Hematopoietic multipotent progenitor cell treated with erythropoietin and hydrocortisone succinate and interleukin-3 and kit ligand, for 6 days (in vitro differentiated cells): Measurements from ENCODE around the gene CAMK2N1.
A peak's percentile ranks its signal among the peaks of the same experiment; 100 is the strongest.

Experiments
- DNase-seq: peaks from one replicate; pipeline ENCODE4 v3.0.0-alpha.2; 2015

Gene CAMK2N1

DNA sequence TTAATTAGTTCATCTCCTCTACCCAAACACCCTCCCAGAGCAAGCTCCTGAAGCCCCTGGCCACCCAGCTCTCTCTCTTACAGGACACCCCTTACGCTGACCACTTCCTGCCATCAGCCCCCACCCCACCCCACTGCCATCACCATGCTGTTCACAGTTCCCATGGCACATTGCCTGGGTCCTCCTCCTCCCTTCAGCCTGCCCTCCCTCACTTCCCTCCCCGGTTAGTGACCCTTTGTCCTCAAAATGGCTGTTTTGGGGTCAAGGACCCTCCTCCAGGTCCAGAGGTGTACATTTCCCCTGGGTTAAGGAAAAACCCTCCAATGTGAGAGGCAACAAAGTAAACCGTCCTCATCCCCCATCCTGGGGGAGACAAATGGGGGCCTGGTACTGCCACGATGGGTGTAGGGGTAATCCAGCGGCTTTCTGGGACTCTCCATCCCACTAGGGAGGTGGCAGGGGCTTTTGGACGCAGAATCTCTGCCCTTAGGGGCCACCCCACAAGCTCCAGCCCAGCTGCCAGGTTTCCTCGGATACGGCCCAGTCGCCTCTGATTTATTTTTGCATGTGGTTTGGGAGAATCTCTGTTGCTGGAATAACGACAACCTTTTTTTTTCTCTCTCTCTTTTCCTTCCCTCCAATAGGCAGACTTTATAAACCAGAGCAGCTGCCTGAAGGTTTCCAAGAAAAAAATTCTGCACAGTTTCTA lies 8.5 kb downstream of the CAMK2N1 start:
- no peak for DNase-seq

DNA sequence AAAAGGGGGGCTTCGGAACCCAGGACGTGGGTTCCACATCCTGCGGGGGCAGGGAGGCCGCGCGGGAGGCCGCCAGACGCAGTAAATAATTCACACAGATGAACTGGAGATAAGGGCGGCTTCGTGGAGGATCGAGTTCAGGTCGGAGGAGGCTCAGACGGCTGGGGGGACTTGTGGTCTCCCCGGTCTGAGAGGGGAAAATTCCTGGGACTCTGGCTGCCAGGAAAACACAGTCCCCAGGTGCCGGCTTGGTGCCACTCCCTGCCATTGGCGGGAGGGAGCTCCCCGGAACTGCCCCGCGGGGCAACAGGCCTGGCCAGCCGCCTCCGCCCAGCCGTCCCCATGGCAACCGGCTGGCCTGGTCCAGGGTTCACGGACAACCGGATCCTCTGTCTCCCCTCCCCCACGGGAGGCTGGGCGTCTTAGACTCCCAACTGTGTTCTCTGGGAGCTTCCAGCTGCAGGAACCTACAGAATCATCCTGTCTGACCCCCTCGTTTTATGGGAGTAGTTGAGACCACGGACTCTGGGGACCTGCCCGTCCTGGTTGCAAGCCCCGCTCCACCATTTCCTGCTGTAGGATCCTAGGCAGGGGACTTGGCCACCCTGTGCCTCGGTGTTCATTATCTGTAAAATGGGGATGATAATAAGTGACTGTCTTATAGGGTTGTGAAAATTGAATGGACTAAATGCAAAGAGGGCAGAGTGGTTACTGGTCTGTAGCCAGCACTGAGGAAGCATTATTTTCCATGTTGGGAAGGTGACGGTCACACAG lies 9.6 kb downstream of the CAMK2N1 start:
- no peak for DNase-seq

DNA sequence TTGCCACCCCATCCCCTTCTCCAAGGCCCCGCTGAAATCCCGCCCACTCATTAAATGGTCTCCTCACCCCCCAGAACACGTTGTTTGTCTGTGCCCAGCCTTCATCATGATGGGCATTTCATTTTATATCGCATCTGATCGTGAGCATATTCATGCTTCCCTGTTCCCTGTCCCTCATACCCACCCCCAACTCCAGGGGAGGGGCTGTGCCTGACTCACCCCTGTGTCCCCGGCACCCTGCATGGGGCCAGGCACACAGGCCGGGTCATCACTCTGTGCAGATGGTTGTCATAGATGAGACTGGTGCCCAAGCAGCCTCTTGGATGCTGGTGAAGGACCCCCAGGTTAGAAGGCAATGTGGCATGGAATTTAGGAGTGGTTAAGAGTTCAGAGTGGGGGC lies 11.0 kb downstream of the CAMK2N1 start:
- no peak for DNase-seq

DNA sequence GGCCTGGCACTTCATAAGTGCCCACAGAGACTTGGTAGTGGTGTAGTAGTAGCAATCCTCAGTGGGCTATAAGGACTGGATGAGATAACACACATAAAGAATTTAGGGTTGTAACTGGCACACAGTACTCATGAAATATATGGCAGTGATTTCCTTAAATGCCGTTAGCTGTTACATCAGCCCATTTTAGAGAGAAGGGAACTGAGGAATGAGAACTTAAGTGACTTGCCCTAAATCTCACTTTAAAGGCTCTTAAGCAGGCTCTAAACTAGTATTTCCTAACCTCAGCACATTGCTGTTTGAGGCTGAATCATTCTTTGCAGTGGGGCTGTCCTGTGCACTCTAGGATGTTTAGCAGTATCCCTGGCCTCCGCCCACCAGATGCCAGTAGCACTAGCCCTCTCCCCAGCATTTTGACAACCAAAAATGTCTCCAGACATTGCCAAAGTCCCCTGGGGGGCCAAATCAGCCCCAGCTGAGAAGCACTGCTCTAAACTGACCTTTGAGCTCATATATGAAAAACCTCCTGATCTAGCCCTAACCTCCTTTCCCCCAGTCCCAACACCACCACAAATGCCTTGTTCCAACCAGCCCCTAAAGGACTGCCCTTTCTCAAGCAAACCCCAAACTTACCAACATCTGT lies 11.6 kb downstream of the CAMK2N1 start:
- no peak for DNase-seq

DNA sequence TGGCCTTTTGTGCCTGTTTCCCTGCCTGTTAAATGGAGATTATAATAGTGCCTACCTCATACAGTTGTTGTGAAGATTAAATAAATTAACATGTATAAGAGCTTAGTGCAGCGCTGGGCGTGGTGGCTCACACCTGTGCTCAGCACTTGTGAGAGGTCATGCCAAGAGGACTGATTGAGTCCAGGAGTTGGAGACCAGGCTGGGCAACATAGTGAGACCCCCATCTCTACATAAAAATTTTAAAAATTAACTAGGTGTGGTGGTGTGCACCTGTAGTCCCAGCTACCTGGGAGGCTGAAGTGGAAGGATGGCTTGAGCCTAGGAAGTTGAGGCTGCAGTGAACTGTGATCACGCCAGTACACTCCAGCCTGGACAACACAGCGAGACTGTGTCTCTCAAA lies 12.1 kb downstream of the CAMK2N1 start:
- no peak for DNase-seq

DNA sequence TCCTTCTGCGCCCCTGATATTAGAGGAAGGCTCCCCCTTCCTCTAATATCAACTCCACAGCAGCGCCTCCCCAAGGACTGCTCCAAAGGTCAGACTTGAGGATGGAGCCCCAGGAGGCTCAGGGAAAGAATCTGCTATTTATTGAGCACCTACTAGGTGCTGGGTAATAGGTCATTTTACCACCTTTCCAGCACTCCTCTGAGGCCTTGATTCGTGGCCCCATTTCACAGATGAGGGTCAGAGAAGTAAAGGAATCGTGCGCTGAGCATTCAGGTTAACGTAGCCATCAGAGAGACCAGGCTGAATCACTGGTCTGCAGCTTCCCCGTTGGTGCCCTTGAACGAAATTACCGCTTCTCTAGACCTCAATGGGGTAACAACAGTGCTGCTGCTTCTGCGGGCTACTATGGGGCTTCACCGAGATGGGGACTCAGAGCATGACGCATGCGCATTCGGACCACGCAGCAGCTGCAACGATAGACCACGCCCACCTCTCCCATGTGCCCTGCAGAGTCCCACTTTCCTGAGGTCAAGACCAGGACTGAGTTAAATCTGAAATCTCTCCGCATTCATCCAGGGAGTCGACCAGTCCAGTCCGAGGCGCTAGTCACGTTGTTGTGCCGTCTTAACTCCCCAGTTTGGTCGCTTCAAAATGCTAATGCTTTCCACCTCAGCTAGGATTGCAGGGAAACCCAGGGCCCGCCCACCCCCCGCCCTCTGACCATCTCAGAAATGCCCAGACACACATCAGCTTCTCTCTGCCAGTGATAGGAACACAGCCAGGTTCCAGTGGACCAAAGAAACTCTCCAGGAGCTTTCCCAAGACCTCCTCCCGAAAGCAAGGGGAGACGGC lies 12.9 kb downstream of the CAMK2N1 start:
- DNase-seq: peak; percentile 64

DNA sequence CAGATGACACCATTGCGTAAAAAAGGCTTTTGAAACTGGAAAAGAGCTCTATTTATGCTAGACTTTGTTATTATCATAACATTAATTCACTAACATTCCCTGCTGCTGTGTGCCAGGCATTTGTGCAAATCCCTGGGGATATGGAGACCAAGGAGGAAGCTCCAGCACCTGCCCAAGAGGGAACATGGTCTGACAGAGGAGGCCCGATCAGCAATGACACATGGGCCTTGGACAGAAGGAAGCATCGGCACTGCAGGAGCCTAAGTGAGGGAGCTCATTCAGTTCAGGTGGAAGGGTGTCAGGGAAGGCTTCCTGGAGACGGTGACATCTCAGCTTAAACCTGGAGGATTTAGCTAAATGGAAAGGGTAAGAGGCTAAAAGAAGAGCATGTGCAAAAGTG lies 13.9 kb downstream of the CAMK2N1 start:
- DNase-seq: no peak

DNA sequence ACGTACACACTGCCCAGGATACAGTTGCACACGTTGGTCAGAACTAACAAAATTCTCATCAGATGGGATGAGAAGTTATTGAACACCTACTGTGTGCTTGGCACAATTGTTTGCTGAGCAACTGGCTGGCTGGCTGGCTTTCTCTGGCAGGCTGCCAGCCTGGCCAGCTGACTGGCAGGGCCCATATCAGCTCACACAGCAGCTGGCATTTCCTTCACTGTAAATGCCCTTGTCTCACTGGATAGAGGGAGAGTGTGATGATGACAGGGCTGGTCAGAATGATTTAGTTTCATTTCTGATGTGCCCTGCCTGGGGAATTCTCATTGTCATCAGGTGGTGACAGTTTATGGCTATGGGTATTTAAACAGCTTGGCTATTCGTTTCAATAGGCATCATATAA lies 15.8 kb downstream of the CAMK2N1 start:
- peak; percentile 26 for DNase-seq

DNA sequence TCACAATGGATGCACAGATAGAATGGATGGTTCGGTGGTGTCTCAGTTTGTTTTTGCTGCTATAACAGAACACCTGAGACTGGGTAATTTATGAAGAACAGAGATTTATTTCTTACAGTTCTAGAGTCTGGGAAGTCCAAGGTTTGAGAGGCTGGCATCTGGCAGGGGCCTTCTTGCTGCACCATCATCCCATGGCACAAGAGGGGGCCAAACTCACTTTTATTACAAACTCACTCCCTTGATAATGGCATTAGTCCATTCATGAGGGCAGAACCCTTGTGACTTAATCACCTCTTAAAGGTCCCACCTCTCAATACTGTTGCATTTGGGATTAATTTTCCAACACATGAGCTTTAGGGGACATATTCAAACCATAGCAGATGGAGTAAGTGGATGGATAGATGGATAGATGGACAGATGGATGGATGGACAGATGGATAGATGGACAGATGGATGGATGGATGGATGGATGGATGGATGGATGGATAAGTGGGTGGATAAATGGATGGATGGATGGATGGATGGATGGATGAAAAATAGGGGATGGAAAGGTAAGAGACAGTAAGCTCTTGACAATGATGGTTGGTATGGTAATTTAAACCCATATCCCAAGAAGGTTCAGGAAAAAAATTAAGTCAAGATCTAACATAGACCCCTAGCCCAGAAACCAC lies 16.5 kb downstream of the CAMK2N1 start:
- no peak for DNase-seq

DNA sequence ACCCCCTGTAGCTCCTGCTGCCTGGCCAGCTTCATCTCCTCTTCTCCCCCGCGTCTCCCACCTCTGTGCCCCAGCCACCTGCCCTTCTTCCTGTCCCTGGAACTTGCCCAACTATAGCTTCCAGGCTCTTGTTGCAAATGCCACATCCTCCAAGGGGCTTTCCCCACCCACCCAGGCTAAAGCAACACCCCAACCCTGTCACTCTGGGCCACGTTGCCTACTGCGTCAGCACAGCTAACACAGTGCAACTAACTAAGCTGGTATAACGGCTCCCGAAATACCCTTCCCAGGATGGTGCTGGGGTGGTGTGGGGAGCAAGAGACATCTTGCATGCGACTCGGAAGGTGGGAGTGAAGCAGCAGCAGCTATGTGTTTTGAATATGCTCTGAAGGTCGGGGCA lies 19.7 kb downstream of the CAMK2N1 start:
- no peak for DNase-seq

DNA sequence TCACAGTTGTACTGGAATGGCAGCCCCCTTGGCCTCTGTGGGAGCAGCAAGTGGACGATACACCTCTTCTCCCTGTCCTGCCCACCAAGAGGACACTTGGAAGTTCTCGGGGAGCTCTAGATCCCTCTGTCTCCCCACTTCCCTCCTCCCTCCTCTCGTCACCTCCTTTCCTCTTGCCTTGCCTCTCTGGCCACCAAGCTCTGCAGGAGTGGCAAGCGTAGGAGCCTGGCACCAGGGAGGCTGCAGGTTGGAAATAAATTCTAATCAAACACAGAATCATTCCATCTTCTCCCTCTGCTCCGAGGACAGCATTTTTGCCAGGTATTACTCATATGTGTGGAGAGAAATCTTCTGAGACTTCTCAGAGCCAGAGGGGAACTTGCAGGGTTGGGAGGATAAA lies 20.8 kb downstream of the CAMK2N1 start:
- DNase-seq: no peak

DNA sequence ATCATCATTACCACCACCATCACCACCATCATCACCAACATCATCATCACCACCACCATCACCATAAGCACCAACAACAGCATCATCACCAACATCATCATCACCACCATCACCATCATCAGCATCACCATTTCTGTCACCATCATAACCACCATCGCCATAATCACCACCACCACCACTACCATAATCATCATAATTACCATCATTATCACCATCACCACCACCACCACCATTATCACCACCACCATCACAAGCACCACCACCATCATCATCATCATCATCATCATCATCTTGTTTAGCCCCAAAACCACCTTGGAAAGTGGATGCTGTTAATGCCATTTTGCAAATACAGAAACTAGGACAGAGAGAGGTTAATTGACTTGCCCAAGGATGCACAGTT lies 22.5 kb downstream of the CAMK2N1 start:
- DNase-seq: no peak

DNA sequence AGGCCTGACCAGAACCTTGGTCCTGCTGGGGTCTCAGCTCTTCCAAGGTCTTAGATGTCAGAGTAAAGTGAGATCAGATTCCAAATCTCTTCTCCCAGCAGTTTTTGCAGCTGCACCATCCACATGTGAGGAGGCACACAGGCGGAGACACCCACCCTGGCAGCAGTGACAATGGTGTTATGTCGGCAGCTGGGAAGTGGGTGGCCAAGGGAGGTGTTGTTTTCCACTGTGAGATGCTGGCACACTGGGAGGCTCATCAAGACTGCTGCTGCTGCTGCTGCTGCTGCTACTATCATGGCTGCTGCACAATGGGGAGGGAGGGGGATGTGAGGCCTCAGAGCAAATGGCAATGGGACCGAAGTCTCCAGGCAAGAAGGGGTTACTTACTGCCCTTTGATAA lies 23.6 kb downstream of the CAMK2N1 start:
- DNase-seq: no peak

DNA sequence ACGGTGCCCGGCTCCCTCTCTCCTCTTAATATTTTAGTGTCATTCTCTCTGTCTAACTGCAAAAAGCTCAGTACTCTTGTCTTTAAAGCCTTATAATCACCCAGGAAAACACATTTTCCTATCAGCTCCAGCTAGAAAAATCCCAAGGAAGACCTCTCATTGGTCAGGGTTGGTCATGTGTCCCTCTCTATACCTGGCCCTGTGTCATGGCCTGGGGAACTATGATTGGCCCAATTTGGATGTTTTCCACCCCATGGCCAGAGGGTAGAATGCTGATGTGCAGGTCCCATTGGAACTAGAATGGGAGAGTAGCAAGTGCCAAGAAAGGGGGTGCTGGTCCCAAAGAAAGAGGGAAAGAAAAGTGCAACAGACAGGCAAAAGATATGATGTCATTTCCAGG lies 27.3 kb downstream of the CAMK2N1 start:
- no peak for DNase-seq

DNA sequence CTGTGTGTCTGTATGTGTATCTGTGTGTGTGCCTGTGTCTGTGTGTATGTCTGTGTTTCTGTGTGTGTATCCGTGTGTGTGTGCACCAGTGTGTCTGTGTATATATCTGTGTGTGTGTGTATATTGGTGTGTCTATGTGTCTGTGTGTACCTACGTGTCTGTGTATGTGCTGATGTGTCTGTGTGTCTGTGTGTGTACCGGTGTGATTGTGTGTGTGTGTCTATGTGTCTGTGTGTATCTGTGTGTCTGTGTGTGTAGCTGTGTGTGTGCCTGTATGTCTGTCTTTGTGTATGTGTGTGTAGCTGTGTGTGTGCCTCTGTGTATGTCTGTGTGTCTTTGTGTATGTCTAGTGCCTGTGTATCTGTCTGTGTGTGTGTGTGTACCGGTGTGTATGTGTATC lies 32.0 kb downstream of the CAMK2N1 start:
- no peak for DNase-seq

DNA sequence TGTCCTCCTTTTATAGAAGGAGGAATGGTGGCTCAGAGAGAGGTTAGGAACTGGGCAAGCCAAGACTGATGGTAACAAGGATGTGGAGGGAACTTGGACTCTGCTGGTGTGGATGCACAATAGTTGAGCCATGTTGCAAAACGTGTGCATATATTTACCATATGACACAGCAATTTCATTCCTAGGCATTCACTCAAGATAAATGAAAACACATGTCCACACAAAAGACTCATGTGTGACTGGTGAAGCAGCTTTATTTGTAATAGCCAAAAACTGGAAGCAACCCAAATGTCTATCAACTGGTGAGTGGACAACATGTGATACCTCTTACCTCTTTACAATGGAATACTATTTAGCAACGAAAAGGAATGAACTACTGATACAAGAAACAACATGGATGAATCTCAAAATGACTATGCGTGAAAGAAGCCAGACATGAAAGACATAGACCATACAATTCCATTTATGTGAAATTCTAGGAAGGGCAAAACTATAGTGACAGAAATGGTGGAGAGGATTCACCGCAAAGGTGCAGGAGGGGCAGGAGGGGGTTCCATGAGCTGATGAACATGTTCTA lies 36.2 kb downstream of the CAMK2N1 start:
- no peak for DNase-seq

DNA sequence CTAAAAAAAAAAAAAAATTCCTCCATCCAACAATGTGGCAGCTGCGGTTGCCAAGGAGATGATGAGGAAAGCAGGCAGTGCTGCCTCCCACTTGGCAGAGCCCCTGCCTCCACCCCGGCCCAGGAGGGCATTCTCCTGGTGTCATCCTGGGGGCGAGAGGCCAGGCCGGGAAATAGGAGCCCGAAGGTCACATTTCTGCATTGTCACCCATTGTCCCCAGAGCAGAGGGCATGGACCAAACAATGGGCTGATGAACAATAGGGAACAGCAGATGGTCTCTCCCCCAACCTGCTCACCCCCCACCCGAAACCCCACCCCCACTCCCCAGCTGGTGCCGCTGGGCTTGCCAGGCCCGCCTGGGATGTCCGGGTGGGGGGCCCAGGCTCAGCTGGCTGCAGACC lies 37.3 kb downstream of the CAMK2N1 start:
- no peak for DNase-seq

DNA sequence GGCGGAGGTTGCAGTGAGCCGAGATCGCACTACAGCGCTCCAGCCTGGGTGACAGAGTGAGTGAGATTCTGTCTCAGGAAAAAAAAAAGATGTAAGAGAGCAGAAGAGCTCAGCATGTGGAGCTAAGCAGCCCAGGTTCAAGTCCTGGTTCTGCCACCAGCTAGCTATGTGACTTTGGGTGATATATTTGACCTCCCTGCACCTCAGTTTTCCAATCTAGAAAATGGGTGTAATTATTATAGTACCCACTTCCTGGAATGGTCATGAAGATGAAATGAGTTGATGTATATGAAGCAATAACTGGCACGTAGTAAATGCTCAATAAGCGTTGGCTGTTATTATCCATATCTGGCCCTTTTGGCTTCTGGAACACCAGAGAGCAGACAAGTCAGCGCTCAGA lies 38.2 kb downstream of the CAMK2N1 start:
- no peak for DNase-seq

DNA sequence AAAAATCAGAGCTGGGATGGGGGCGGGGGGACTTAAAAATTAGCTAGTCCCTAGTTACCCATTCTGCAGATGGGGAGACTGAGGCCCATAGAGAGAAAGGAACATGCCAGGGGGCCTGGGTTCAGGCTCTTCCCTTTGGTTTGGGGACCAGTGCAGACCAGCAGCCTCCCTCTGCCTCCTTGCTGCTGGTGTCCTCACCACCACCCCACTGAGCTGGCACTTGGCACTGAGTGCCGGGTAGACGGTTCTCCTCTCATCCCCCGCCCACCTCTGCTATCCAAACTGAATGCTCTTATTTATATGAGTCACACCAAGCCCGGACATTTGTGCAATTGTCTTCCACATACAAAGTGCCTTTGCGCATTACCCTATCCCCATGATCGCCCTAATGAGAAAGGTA lies 39.2 kb downstream of the CAMK2N1 start:
- DNase-seq: no peak

DNA sequence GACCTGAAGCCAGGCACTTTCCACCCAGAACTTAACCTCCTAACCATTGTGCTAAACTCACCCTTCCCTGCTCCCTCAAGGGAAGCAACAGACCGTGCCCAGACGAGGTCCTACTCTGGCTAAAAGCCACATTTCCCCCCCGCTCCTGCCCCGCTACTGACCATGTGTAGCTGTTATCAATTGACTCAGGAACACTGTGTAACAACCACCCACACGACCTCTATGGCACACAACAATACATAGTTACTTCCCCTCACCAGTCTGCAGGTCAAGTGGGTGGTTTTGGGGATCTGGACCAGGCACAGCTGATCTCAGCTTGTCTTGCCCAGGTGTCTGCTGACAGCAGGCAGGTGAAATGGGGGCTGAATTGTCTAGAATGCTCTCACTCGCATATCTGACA lies 40.1 kb downstream of the CAMK2N1 start:
- no peak for DNase-seq

DNA sequence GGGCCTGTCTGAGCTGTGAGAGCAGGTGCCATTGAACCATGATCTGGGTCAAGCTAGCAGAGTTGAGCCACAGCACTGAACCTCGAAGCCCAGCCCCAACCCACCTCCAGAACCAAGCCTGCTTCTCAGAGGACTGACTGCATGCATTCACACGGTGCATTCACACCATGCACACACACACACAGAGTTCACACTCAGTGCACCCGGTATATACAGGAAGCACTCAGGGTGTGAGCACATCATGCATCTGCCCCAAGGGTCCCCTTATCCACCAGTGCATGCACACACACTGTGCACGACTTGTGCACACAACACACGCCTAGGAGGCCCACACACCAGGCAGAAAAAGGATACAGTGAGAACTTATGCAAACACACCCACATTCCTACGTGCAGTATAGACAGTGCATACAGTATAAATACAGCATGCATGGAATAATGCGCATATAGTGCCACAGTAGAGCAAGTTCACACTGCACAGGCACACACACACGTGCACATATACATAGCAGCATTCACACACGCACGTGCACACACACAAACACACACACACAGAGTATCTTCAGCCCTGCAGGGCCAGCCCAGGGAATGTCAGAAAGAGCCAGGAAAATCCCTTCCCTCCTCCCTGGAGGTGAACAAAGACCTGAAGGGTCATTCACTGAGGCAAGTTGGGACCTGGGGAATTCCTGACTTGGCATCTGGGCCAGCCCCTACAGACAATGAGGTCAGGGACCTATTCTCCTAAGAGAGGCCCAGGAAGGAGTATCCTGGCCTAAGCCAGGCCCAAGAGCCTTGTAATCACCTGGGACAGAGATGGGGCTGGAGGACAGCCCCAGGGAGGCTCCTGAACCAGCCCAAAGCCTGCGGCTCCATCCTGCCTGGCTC lies 42.1 kb downstream of the CAMK2N1 start:
- DNase-seq: no peak
